Right lobe of liver (tissue), 4 donors: Measurements from ENCODE around the gene ACAN.

ENCODE experiments used
- POLR2A ChIP-seq: fragments of 450-650 bp; IDR thresholded peaks from one replicate; pipeline ENCODE4 v1.6.1; 2017; ENCODE audit warnings: antibody characterized with exemption, mild to moderate bottlenecking
- TF ChIP-seq, protein P1 (sequence below), 4 donors: fragments of 200-600 bp in 3 of 4; fragments of 450-650 bp in 1 of 4; IDR thresholded peaks; one replicate each; pipeline versions ENCODE4 v1.5.1 to v1.8.0; 2016 to 2022; ENCODE audit warnings: antibody characterized with exemption in 4 of 4, mild to moderate bottlenecking in 2 of 4
- donor health status: DM: no; HTN: no; CAD: no.
- donor health status: DM: no; HTN: no; CAD: no.
- donor health status: DM: no; HTN: yes; CAD: no.

DNA sequence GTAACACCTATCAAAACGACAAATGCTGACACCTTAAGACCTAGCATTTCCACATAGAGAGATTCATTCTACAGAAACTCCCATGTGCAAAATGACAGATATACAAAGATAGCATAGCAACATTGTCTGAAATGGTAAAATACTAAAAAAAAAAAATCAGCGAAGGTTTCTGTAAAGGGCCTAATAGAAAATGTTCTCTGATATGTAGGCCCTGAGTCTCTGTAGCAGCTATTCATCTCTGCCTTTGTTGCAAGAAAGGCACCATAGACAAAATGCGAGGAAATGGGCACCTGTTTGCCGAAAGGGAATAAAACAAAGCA lies 110.6 kb downstream of the ACAN start:
- TF ChIP-seq, protein P1, sequence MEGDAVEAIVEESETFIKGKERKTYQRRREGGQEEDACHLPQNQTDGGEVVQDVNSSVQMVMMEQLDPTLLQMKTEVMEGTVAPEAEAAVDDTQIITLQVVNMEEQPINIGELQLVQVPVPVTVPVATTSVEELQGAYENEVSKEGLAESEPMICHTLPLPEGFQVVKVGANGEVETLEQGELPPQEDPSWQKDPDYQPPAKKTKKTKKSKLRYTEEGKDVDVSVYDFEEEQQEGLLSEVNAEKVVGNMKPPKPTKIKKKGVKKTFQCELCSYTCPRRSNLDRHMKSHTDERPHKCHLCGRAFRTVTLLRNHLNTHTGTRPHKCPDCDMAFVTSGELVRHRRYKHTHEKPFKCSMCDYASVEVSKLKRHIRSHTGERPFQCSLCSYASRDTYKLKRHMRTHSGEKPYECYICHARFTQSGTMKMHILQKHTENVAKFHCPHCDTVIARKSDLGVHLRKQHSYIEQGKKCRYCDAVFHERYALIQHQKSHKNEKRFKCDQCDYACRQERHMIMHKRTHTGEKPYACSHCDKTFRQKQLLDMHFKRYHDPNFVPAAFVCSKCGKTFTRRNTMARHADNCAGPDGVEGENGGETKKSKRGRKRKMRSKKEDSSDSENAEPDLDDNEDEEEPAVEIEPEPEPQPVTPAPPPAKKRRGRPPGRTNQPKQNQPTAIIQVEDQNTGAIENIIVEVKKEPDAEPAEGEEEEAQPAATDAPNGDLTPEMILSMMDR (IDR thresholded peaks at IDR 0.05): no peak
- no peak for TF ChIP-seq POLR2A
